Renal cortical epithelial cell (primary cell): ENCODE results near the gene COX10. TPM values are rescaled to one million over a fixed set of nuclear protein-coding genes. Genes with fewer than 3 reads are reported as not detected.

ENCODE experiments used
- total RNA-seq: library from RNA; depleted of rRNA; stranded (reverse); fragments of >200 nt; gene quantifications from 2 replicates; pipeline ENCODE4 v1.2.3, GENCODE V29; 2014

The COX10 gene
- total RNA-seq, 1 donor from 2014 or later, result 19.1 TPM

Other genes starting within 250 kb of the COX10 start
- gene CDRT15, start 167.4 kb downstream of the COX10 start, total RNA-seq, result not detected in 2 replicates
- 2.8 and 7.9 TPM in 2 replicates for gene HS3ST3B1, start 231.6 kb downstream of the COX10 start, total RNA-seq